GM21526 (cell line): Measurements from ENCODE around the gene SNX33.
"Not testable (repeated sequence)": the region's sequence is repeated elsewhere in the genome, so short reads cannot be mapped to it uniquely, and the experiment has no call there.

Experiments
- ATAC-seq: cut with Tn5 transposase; IDR thresholded peaks from one replicate; pipeline ENCODE4 v1.9.1; 2021; ENCODE audit warnings: moderate library complexity; ENCODE audit not compliant: unreplicated experiment, low FRiP score

Gene SNX33, protein sequence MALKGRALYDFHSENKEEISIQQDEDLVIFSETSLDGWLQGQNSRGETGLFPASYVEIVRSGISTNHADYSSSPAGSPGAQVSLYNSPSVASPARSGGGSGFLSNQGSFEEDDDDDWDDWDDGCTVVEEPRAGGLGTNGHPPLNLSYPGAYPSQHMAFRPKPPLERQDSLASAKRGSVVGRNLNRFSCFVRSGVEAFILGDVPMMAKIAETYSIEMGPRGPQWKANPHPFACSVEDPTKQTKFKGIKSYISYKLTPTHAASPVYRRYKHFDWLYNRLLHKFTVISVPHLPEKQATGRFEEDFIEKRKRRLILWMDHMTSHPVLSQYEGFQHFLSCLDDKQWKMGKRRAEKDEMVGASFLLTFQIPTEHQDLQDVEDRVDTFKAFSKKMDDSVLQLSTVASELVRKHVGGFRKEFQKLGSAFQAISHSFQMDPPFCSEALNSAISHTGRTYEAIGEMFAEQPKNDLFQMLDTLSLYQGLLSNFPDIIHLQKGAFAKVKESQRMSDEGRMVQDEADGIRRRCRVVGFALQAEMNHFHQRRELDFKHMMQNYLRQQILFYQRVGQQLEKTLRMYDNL

DNA sequence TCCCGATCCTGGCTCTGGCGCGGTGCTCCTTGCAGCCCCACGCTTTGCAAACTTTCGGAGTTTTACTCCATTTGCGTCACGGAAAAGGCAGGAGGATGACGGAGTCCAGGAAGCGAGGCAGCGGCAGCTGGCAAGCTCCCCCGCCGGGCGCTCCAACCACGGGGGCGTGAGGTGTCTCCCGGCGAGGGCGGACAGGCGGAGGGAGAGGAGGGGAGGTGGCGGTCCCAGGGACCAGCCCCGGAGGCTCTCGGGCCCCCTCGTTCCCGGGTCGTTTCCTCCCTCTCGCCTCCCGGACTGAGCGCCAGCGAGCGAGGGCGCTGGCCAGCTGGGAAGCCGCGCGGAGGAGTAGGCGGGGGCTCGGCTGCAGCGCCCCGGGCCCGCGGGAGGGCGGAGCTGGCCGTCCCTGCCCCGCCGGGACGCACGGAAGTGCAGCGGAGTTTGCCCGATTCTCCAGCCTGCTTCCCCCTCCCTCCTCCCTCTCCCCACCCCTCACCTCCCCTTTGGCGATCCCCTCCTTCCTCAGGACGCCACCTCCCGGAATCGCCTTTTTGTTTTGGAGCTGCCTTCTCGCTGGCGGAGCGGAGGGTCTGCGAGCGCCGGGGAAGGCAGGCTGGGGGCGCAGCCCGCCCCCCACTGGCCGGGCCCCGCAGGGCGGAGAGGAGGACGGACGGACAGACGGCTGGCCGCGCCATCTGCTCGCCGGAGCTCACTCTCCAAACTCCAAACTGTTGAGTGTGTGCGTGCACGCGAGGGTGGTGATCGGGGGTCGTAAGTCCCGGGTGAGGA lies at the start of gene SNX33:
Gene SNX33 (plus strand): TSS at position 543 of the 786 bp plus-strand sequence. CDS start 1,191 bp downstream, outside the sequence.
- no peak for ATAC-seq

DNA sequence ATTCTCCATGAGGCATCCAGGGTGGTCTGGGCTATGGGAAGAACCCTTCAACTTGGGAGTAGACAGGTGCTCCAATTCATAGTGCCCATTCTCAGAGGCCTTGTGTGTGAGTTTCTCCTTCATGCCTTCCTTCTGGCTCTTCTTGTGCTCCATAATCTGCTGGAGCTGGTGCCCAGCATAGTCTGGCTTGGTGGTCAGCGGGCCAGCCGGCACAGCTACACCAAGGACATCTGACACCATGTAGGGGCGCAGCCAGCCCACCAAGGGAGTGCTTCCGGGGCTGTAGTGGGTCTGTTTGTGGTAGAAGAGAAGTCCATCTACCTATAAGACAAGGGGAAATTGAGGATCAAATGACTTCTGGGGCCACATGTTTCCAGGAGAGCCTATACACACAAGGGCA lies 49.4 kb upstream of the SNX33 start:
- ATAC-seq: no peak

DNA sequence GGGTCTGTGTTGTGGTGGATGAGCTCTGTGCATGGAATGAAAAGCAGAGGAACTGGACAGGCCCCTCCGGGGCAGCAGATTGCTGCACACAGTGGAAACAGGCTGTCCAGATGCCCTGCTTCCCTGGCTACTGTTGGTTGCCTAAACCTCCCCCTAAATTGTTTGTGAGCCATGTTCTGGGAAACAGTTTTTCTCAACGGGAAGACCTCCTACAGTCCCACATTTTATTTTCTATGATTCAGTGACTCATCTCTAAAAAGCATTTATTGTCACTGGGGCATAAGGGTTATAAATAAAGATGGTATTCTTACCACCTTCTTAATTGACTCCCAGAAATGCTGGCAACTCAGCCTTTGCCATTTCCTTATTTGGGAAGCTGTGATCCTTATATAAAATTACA lies 48.3 kb upstream of the SNX33 start:
- no peak for ATAC-seq

DNA sequence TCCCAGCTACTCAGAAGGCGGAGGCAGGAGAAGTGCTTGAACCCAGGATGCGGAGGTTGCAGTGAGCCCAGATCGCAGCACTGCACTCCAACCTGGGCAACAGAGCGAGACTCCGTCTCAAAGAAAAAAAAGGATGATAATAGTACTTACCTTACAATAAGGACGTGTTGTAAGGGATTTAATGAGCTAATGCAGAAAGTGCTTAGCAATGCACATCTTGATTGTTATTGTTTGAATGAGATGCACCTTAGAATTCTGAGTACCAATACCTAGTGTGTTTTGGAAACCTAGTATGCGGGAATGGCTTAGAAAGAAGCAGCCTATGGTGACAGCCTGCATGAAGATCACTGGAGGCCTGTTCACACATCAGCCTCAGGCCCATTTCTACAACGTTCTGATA lies 41.7 kb upstream of the SNX33 start:
- no peak for ATAC-seq

DNA sequence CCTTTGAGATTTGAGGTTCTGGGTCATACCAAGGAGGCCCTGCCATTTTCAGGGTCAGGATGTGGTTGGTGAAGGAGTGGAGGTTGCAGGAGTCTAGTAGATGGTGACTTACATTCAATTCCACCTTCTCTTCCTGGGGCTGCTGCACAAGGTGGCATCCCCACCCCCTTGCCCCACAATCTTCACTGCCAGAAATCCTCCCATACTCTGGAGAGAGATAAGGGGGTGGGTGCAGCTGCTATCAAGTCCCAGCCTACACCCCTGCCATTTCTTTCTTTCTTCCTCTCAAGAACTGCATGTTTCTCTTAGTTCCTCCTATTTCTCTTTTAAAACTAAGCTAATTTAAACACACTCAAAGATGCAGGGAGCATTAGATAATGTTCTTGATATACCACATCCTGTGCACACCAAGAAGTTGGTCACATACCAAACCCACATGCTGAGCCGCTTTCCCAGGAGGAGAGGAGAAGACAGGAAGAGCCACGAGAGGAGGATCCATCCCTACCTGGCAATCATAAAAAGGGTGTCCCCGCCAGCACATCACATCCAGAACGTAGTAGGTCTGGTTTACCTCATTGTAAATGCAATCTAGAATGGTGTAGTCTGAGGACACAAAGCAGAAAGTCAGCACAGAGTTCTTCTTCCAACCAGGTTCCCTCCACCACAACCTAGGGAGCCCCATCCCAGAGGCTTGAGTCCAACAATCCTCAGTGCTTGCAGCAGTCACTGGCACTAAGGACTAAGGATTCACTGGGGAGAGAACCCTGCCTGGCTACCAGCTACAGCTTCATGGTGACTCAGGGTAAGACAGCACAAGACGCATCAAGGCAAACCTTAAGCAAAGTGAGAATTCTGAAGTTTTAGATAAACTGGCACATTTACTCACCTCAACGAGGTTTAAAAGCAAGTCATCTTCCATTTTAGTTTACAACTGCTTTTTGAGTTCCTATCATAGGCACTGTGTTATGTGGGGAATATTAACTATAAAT lies 40.7 kb upstream of the SNX33 start:
- ATAC-seq: no peak

DNA sequence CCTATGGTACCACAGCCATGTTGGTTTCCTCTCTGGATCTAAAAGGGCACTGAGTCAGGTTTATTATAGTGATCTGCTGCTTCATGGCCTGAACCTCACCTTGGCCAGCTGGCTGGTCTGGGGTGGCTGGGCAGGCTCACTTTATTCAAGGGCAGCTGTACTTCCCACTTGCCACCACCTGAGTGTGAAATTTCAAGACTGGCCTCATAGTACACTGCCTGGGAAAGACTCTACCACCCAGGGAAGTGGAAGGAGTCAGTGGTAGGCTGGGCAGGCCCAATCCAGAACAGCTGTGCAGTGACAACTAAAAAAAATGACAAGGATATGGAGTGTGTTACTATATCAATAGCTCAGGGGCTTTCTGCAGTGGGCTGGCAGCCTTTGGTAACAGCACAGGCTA lies 30.9 kb upstream of the SNX33 start:
- ATAC-seq: no peak

DNA sequence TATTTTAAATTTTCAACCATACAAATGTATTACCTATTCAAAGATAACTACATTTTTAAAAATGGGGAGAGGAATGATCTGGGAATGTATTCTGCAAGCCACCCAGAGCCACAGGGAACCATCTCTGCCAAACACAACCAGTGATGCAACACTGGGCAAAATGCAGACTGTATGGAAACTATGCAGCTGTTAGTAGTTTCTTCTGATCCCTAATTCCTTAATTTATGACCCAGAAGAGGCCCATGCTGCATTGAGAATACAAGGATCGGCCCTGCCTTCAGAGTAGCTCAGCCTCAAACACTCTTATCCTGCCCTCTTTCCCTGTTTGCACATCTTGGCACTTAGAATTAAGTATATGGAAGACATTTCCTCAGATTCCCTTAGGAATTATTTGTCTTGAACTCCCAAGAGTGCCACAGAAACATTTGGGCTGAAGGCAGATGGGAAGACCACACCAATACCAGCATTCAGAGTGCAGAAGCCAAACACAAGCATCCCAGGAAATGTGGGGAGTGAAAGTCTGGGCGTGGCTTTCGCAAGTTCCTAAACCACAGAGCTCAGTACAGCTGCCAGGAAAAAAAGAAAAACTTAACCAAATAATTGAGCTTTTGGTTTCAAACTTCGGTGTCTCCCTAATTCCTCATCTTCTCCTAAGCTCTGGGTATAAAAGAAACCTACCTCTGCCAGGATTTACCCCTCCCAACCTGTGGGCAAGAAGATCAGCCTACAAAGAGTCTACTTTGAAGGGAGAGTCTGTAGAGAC lies 27.5 kb upstream of the SNX33 start:
- no peak for ATAC-seq

DNA sequence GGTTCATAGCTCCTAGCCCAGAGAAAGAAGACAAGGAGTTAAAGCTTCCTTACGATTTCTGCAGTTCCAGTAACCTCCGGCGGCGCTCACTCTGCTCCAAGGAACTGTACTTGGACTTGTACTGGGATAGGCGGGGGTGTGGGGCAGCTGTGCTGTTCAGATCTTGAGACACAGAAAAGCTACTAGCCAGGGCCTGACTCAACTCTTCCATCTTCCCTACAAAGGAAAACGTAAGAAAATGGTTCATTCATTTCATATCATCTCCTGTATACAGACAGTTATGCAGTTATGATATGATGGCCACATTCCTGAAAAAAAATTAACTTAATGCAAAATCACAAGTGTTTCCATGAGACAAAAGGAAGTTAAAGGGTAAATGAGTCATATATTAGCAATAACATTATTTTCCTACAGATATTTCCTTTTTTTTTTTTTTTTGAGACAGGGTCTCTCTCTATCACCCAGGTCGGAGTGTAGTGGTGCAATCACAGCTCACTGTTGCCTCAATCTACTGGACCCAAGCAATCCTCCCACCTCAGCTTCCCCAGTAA lies 26.8 kb upstream of the SNX33 start:
- no peak for ATAC-seq

DNA sequence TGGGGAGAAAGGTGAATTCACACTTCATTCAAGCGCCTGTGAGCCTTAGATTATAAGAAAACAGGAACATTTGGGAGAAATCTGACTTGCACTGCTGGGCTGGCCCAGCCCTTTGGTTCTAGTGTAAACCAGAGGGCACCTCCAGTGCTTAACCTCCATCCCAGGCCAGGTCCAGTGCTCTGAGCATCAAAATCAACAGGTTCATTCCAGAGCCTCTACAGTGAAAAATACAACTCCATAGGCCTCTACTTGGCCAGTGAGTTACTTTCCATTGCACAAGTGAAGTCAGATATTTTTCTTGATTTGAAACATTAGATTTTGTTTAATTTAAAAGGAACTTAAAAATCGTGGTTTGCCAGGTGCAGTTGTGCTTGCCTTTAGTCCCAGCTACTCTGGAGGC lies 25.2 kb upstream of the SNX33 start:
- ATAC-seq: no peak

DNA sequence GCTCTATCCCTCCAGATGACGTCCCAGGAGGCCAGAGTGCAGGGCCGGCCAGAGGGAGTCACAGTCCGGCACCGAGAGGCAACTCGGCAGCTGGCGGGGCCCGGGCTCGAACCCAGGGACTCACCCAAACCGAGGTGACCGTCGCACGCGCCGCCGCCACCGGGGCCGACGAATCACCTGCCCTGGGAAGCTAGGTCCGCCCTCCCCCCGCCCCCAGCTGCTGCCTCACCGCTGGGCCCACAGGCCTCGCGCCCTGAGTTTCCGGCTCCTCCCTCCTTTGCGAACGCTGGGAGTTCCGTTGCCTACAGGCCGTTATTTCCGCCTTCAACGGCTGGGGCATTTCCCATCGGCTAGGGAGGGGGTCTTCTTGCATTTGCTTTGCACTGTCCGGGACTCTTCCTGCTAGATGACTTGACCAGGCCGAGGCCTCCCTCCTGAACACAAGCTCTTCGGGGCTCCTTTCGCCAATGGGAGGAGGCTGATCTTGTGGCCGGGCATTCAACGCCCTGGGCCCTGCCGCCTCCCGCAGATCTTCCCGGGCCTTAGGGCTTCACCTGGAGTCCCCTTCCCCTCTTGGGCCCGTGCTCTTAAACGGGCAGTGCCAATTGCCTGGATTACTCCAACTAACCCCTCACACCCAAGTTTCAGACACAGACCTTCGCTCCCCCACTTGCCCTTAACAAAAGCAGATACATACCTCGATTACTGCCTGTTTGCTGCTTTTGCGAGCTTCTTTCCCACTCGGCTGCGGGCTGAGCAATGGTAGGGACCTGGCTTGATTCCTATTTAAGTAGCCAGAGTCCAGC lies 22.0 kb upstream of the SNX33 start, which contains the start of gene SNUPN:
Gene SNUPN (minus strand): TSS at position 184 of the 806 bp plus-strand sequence. CDS start 4,674 bp downstream, outside the sequence.
- peak; percentile 60 for ATAC-seq

DNA sequence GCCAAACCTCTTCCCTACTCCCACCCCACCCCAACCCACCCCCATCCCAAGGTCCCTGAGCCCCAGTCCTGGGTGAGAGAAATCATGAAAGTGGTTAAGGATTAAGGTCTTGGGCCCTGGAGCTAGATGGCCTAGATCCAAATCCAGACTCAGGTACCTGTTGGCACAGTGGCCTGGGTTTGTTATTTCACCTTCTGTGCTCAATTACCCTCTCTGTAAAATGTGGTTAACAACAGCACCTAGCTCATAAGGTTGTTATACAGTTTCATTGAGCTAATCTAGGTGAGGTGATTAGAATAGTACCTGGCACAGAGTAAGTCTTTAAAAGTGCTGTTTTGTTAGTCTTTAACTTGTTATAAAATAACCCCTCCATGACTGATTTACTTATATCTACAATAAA lies 15.8 kb upstream of the SNX33 start:
- ATAC-seq: no peak

DNA sequence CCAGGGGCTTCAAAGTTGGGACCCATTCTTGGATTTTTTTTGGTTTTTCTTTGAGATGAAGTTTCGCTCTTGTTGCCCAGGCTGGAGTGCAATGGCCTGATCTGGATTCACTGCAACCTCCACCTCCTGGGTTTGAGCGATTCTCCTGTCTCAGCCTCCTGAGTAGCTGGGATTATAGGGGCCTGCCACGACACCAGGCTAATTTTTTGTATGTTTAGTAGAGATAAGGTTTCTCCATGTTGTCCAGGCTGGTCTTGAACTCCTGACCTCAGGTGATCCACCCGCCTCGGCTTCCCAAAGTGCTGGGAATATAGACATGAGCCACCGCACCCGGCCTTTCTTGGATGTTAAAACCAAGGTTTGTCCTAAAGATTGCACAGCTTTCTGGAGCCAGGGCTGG lies 13.8 kb upstream of the SNX33 start:
- not testable (repeated sequence) for ATAC-seq

DNA sequence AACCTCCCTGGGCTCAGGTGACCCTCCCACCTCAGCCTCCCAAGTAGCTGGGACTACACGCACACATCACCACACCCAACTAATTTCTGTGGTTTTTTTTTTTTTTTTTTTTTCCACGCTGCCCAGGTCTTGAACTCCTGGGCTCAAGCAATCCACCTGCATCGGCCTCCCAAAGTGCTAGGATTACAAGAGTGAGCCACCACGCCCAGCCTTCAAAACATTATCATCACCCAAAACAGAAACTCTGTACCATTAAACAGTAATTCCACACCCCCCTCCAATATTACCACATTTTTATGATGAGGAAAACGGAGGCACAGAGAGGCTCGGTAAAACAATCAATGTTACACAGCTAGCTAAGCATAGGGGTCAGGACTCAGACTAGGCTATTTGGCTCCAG lies 11.7 kb upstream of the SNX33 start:
- no peak for ATAC-seq

DNA sequence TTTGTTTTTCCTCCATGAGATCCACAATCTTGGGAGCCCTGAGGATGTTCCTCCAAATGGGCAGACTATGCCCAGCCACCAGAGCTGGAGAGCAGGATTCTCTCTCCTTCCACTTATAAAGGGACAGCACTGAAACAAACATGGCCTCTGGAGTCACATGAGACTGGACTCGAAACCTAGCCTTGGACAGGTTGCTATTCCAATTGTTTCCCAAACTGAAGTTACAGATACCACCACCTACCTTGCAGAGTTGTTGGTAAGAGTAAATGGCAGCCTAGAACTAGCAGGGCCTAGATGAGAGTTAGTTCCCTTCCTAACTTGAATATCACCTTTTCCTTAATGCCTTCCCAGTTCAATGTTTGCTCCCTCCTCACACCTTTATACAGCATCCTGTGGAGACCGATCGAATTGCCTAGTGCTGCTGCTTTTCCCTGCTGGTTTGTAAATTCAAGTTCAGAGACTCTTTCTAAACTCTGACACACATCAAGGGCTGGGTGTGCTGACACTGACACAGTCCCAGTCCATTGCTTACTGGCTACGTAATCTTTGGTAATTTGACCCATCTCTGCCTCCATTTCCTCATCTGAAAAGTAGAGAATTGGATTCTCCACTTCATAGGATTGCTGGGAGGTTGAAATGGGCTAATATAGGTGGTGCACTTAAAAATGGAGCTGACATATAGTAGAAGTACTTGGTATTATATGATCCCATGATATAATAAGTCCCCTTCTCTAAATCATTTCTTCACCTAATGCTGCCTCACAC lies 10.3 kb upstream of the SNX33 start:
- no peak for ATAC-seq

DNA sequence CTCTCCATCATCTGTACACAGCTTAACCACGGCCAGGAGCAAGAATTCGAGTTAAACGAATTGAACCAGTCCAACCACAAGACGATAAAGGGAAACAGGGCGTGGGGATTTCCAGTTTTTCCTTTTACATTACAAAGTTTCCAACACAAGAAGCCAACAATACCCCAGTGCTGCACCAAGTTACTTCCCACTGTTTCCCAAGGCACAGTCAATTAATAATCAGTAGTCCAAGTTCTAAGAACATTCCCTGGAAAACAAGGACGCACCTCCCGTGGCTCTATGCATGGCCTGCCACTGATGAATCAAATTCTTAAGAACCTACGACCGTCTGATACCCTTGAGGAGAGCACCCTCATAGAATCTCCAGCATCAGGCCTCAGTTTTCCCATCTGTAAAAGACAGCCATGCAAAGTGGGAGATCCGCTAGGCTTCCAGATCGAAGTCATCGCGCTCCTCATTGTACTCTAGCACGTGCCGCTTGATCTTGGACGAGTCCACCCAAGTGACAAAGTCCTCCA lies 8.5 kb upstream of the SNX33 start:
- ATAC-seq: no peak

DNA sequence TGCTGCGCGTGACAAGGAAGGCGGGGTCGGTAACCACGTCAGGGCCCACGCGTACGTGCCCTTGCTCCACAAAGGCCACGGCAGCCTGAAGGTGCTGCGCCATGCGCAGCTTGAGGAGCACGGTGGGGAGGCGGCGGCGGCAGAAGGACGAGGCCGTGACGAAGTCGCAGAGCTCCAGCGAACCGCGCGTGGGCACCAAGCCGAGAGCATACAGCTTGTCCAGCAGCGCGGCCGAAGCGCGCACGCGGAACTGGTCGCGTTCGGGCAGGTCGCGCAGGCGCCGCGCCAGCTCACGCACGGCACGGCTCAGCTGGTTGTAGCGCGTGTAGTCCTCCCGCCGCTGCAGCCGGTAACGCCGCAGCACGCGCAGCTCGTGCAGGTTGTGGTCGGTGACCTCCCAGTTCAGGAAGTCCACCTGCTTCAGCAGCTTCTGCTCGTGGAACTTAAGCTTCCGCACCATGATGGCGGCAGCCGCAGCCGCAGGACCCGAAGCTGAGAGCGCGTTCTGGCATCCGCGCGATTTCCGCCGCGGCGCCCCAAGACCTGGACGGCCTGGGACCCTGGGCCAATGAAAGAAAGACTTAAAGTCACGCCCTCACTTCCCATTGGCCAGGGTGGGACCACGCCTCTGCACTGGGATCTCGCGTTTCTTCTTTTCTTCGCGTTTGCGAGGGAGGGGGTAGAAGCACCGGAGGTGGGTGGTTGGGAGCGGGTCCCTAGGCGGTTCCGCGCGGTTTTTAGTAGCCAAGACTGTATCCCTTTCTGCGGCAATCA lies 7.8 kb upstream of the SNX33 start, which contains the start of gene IMP3:
Gene IMP3 (minus strand): TSS at position 516 of the 774 bp plus-strand sequence. CDS start 56 bp downstream, at position 460.
- ATAC-seq: peak; percentile 87
